NT2/D1 (cell line): ENCODE results near the gene ROR2.

Experiments used
- SUZ12 ChIP-seq: IDR thresholded peaks from 2 replicates; pipeline ENCODE4 v1.6.1; 2011; ENCODE audit not compliant: insufficient read length, insufficient read depth; ENCODE audit errors: extremely low read depth
- YY1 ChIP-seq: IDR thresholded peaks from 2 replicates; pipeline ENCODE4 v1.6.1; 2011; ENCODE audit not compliant: insufficient read length, insufficient read depth
- ZNF274 ChIP-seq: IDR thresholded peaks from 2 replicates; pipeline ENCODE4 v1.6.1; 2011; ENCODE audit warnings: mild to moderate bottlenecking, low read depth, low read length

DNA sequence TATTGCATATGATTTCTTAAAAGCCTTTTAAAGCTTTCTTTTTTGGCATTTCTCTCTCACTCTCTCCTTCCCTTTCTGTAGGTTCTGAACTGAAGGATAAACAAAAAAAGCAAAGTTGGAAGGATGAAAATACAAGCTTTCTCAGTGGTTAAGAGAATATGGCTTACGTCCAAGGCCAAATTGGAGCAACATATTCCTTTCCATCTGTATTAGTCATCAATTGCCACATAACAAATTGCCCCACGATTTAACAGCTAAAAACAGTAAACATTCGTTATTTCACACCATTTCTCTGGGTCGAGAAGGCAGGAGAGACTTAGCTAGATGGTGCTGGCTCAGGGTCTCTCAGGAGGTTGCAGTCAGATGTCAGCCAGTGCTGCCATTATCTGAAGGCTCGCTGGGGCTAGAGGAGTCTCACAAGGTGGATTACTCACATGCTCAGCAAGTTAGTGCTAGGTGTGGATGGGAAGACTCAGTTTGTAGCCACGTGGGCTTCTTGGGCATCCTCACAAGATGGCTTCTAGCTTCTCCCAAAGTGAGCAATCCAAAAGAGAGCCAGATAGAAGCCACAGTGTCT lies 2.0 kb upstream of the ROR2 start:
- no peak for TF ChIP-seq ZNF274
- no peak for TF ChIP-seq YY1
- TF ChIP-seq SUZ12 = no peak
